SU-DHL-6 (cell line): ENCODE results near the gene TLK2.

ENCODE experiments used
- H2AFZ ChIP-seq: fragments of 200-600 bp; sonication (generic); 2 replicates; pipeline ENCODE4 v1.6.1; 2014; ENCODE audit warnings: low read depth, mild to moderate bottlenecking, moderate library complexity, mixed read lengths, antibody characterized with exemption, low read length; ENCODE audit not compliant: severe bottlenecking
- H3F3A ChIP-seq: fragments of 200-600 bp; shearing (Covaris generic); 2 replicates; pipeline ENCODE4 v1.6.0; 2016; ENCODE audit warnings: antibody characterized with exemption, mild to moderate bottlenecking; ENCODE audit not compliant: insufficient read depth
- H3K27ac ChIP-seq: fragments of 200-600 bp; sonication (generic); 2 replicates; pipeline ENCODE4 v1.5.1; 2016; ENCODE audit warnings: low read depth, mild to moderate bottlenecking, low read length, moderate library complexity, mixed read lengths
- H3K27me3 ChIP-seq: fragments of 200-600 bp; sonication (generic), shearing (Covaris generic); 2 replicates; pipeline ENCODE4 v1.6.0; 2014; ENCODE audit warnings: mild to moderate bottlenecking, low read length
- H3K36me3 ChIP-seq: fragments of 200-600 bp; sonication (generic); 2 replicates; pipeline ENCODE4 v1.6.1; 2014; ENCODE audit warnings: mild to moderate bottlenecking, low read length, mixed read lengths
- H3K4me2 ChIP-seq: fragments of 300-600, 200-600 bp; shearing (Covaris generic), sonication (generic); 2 replicates; pipeline ENCODE4 v1.6.0; 2014; ENCODE audit warnings: low read length, low read depth, mild to moderate bottlenecking; ENCODE audit not compliant: poor library complexity, severe bottlenecking
- H3K4me3 ChIP-seq: fragments of 200-600 bp; sonication (generic); 2 replicates; pipeline ENCODE4 v1.5.1; 2014; ENCODE audit warnings: antibody characterized with exemption, low read length, mild to moderate bottlenecking, mixed read lengths; ENCODE audit not compliant: insufficient read depth, poor library complexity, severe bottlenecking
- H3K79me2 ChIP-seq: fragments of 200-600 bp; sonication (generic); 2 replicates; pipeline ENCODE4 v1.6.1; 2014; ENCODE audit warnings: mild to moderate bottlenecking, low read length, moderate library complexity; ENCODE audit not compliant: insufficient read depth
- H3K9ac ChIP-seq: fragments of 200-600 bp; sonication (generic); 2 replicates; pipeline ENCODE4 v1.7.0; 2014; ENCODE audit warnings: mild to moderate bottlenecking, low read length
- H3K9me2 ChIP-seq: fragments of 200-600 bp; sonication (generic); replicated peaks from 2 replicates; pipeline ENCODE4 v1.6.1; 2014; ENCODE audit warnings: low read length; ENCODE audit not compliant: insufficient read depth
- H3K9me3 ChIP-seq: fragments of 200-600 bp; sonication (generic); 2 replicates; pipeline ENCODE4 v1.6.1; 2014; ENCODE audit warnings: low read length, mixed read lengths; ENCODE audit not compliant: insufficient read depth
- H4K20me1 ChIP-seq: fragments of 200-600 bp; sonication (generic); 2 replicates; pipeline ENCODE4 v1.6.1; 2014; ENCODE audit warnings: low read depth, mild to moderate bottlenecking, antibody characterized with exemption, low read length, moderate library complexity, mixed read lengths
- EZH2phosphoT487 ChIP-seq: fragments of 200-600 bp; sonication (generic), shearing (Covaris generic); conservative IDR thresholded peaks from 2 replicates; pipeline ENCODE4 v1.6.1; 2018; ENCODE audit warnings: mild to moderate bottlenecking, antibody characterized with exemption, low read length, moderate library complexity, mixed read lengths
- TF ChIP-seq, protein P1 (sequence below): fragments of 200-600 bp; sonication (generic); IDR thresholded peaks from one replicate; pipeline ENCODE4 v1.5.1; 2017; ENCODE audit warnings: antibody characterized with exemption, mild to moderate bottlenecking, low read length, moderate library complexity; ENCODE audit not compliant: insufficient read depth, poor library complexity, severe bottlenecking

TLK2 gene

DNA sequence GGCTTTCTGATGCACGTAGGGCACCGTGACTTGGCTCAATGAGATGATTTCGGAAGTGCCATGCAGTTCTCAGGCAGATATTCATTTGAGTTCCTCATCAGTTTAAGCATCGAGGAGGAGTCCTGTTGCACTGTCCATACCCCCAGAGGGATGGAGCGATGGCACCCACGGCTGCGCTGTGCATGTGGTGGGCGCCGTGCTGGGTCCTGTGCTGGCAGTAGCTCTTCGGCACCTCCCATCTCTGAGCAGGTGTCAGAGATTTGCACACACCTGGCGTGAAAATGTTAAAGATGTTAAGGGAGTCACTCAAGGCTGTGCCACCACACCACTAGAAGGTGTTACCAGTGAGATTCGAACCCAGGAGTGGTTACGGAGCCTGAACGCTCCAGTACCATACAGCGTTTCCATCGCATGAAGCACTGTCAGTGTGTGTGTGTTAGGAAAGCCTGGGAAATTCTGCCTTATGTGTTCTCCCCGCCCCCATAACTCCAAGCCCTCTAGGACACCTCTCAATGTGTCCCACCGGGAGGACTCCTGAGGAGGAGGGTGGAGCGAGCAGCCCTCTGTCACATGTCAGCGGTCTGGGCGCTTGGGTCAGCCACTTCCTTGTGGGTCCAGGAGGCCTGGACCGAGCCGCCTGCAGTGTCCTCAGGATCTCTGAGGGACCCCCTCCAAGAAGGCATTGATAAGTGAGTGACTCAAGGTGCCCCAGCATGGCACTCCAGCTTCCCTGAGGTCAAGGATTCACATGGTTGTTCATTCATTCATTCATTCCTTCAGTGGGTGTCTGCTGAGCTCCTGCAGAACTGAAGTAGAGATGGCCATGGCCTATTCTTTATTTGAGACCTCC lies 152.7 kb downstream of the TLK2 start:
- no peaks in the 10 kb centered on the region for H3K79me2 ChIP-seq

DNA sequence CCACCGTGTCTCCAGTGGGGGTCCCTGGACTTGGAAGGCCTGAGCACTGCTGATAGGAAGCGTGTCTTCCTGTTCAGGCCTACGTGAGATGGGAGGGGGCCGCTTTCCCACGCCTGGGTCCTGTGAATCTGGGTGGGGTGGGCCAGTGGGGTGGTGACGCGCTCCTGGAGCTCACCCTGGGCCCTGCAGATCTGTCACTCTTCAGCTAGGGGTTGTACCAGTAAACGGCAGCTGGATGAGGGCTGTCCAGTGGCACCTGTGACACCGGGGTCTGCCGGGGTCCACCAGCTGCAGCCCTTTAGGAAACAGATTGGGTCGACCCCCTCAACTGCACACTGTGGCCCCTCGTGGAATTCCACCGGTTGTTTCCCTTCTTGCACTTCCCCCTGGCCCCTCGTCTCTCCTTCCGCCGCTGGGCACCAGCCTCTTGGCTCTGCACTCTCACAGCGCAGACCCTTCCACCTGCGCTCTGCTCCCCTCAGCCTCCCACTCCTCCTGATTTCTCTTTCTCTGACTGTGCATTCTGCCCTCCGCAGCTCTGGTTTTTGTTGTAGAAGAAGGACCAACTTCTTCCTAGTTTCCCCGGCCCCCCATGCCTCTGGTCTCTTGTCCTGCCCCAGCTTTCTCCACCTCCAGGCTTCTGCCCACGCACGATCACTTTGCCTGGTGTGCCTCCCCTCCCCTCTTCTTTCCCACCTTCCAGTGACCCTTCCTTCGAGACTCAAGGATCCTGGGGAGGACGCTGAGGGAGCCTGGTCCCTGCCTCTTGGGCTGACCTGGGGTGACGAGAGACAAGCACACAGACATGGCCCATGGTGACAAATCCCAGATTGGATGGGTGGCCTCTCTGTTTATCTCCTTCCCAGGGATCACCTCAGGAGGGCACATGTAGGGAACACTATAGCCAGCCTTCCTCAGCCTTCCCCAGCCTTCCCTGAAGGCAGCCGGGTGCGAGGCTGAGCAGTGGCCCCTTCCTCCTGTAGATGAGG lies 153.6 kb downstream of the TLK2 start:
- no peak overlapping the region for H3K27ac ChIP-seq
- H2AFZ ChIP-seq: no peak overlapping the region
- H3K4me3 ChIP-seq: no peak overlapping the region
- H3K27me3 ChIP-seq: no peaks in the 10 kb centered on the region
- TF ChIP-seq, protein P1, sequence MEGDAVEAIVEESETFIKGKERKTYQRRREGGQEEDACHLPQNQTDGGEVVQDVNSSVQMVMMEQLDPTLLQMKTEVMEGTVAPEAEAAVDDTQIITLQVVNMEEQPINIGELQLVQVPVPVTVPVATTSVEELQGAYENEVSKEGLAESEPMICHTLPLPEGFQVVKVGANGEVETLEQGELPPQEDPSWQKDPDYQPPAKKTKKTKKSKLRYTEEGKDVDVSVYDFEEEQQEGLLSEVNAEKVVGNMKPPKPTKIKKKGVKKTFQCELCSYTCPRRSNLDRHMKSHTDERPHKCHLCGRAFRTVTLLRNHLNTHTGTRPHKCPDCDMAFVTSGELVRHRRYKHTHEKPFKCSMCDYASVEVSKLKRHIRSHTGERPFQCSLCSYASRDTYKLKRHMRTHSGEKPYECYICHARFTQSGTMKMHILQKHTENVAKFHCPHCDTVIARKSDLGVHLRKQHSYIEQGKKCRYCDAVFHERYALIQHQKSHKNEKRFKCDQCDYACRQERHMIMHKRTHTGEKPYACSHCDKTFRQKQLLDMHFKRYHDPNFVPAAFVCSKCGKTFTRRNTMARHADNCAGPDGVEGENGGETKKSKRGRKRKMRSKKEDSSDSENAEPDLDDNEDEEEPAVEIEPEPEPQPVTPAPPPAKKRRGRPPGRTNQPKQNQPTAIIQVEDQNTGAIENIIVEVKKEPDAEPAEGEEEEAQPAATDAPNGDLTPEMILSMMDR: no peak
- no peak for TF ChIP-seq EZH2phosphoT487
- H3K9me3 ChIP-seq: no peaks in the 10 kb centered on the region
- H3F3A ChIP-seq: no peaks in the 10 kb centered on the region
- H3K4me2 ChIP-seq: no peak overlapping the region
- no peak overlapping the region for H3K9ac ChIP-seq
- no peaks in the 10 kb centered on the region for H3K9me2 ChIP-seq
- H4K20me1 ChIP-seq: no peaks in the 10 kb centered on the region
- no peaks in the 10 kb centered on the region for H3K36me3 ChIP-seq
- no peaks in the 10 kb centered on the region for H3K79me2 ChIP-seq

More for the DNA sequence above, 152.7 kb downstream of the TLK2 start:
- Histone ChIP-seq H3K27ac (no peak overlapping the region), H3K36me3 (no peaks in the 10 kb centered on the region), H3K4me2 (no peak overlapping the region), H3K9me3 (no peaks in the 10 kb centered on the region), H2AFZ (no peak overlapping the region), H3K4me3 (no peak overlapping the region), H3K27me3 (no peaks in the 10 kb centered on the region), H3K9ac (no peak overlapping the region), H3F3A (no peaks in the 10 kb centered on the region), H4K20me1 (no peaks in the 10 kb centered on the region), H3K9me2 (no peaks in the 10 kb centered on the region)
- TF ChIP-seq EZH2phosphoT487: no peak
- TF ChIP-seq, protein P1: no peak

DNA sequence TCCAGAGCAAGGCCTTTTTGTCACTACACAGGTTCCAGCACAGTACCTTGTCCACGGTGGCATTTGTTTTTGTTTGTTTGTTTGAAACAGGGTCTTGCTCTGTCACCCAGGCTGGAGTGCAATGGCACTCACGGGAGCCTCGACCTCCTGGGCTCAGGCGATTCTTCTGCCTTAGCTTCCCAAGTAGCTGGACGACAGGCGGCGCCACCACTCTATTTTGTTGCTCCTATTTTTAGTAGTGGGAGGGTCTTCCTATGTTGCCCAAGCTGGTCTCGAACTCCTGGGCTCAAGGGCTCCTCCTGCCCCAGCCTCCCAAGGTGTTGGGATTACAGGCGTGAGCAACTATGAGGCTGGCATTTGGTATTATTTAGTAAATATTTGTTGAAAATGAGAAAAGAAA lies 159.2 kb downstream of the TLK2 start:
- Histone ChIP-seq H2AFZ (no peak overlapping the region), H3K79me2 (no peaks in the 10 kb centered on the region), H3K27ac (no peak overlapping the region), H3K9ac (no peak overlapping the region), H3K9me2 (no peaks in the 10 kb centered on the region), H3K4me2 (no peak overlapping the region), H3F3A (no peaks in the 10 kb centered on the region), H4K20me1 (no peaks in the 10 kb centered on the region), H3K27me3 (no peaks in the 10 kb centered on the region), H3K9me3 (no peaks in the 10 kb centered on the region), H3K36me3 (no peaks in the 10 kb centered on the region), H3K4me3 (no peak overlapping the region)
- no peak for TF ChIP-seq EZH2phosphoT487
- TF ChIP-seq, protein P1: no peak
